Activated CD4-positive, alpha-beta T cell treated with anti-CD3 and anti-CD28 coated beads, Interleukin-2, Interleukin-4, amounts not matched to agents 100 ng/mL and 50 ng/mL, durations not matched to agents 16 hours and 8 hours (primary cell): ENCODE measurements around the gene CD27.

Experiments used
- DNase-seq: peaks from one replicate; pipeline ENCODE4 v3.0.0-alpha.2; 2020; ENCODE audit warnings: low spot score

The CD27 gene

DNA sequence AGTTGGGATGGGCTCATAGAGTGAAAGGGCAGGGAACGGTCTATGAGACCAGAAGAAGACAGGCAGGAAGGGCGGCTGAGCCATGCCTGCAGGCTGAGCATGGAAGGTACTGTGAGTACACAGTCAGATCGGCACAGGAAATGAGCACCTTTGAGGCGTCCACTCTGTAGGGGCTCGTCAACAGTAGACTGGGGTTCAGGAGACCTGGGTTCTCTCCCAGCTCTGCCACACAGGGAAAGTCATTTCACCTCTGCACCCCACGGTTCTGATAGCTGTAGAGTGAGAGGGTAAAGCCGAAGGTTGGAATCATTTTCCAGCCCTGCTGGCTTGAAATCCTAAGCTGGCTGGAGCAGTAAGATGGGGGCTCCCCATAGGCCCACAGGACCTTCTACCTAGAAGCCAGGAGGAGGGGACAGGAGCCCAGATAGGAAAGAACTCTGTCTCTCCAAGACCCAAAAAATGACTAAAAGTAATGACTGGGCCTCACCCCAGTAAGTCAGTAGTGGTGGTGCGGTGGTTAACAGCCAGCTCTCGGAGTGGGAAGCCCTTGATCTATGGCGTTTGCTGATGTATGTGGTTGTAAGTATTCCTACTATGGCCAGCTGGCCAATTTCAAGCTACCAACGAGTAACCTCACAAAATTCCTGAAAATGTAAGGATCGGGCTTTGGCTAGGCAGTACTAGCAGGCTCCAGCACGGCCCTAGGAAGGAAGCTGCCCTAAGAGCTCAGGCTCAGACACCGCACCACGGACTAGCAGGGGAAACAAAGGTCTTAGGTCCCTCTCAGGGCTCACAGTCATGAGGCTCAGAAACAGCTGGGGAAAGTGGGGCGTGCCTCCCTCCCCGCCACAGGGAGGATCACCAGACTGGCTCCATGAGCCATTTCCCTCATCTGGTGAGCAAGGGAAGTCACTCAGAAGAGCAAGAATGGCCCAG, 10.3 kb upstream of the CD27 start:
- peak; percentile 53 for DNase-seq

DNA sequence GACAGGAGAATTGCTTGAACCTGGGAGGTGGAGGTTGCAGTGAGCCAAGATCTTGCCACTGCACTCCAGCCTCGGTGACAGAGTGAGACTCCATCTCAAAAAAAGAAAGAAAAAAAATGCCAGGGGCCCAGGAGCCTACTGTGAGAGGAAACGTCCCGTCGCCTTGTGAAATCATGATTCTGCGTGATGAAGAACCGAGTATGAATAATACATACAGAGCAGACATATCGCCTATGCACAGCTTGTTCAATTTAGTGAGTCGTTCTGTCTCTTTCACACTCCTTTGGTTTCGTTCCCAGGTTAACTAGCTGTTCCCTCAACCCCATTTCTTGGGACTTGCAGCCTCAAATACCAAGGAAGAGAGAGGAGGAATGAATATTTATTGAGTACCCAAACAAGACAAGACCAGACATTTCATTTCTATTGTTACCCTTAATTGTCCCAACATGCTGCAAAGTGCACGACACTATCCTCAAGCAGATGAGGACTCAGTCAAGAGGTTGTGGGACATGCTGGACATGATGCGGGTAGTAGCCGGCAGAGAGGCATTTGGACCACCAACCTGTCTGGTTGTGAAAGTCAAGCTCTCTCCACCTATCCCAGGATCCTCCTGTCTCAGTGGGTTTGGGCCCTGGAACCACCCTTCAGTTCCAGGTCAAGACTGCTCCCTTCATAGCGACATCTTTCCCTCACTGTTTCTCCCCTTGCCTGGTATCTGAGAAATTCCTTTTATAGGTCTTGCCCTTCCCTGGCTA, 8.6 kb upstream of the CD27 start:
- DNase-seq = no peak

DNA sequence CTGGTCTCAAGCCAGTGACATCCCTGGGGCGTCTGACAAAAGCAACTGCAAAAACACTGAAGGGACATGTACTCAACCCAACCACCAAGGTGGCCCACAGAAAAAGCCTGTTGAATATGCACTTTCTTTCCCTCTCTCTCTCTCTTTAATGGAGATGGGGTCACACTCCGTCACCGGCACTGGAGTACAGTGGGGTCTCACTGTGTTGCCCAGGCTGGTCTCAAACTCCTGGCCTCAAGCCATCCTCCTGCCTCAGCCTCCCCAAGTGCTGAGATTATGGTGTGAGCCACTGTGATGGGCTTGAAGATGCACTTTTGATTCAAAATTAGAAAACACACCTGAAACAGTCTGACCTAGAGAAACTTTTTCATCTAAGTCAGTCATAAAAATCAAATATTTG, 7.2 kb upstream of the CD27 start:
- DNase-seq = no peak

DNA sequence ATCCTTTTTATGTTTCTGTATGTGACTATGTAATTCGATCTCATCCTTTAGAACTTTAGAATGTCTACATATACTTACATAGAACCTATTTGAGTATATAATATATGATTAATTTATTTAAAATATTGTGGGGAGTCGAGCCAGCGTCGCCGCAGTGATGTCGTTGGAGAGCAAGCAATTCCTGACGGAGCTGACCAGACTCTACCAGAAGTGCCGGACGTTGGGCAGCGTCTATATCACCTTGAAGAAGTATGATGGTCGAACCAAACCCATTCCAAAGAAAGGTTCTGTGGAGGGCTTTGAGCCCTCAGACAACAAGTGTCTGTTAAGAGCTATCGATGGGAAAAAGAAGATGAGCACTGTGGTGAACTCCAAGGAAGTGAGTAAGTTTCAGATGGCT, 6.4 kb upstream of the CD27 start:
- no peak for DNase-seq

- DNase-seq = no peak
Observed at GRCh38 chr12:6440391-6440790, 4.4 kb upstream of the CD27 start.

DNA sequence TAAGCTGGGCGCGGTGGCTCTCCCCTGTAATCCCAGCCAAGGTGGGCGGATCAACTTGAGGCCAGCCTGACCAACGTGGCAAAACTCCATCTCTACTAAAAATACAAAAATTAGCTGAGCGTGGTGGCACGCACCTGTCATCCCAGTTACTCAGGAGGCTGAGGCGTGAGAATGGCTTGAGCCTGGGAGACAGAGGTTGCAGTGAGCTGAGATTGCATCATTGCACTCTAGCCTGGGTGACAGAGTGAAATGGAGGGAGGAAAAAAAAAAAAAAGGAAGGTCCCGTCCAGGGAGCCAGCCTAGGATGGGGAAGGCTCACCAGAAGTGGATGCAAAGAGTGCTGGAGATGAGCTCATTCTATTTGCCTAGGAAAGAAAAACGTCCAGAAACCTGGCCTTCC, 1.9 kb upstream of the CD27 start:
- no peak for DNase-seq

DNA sequence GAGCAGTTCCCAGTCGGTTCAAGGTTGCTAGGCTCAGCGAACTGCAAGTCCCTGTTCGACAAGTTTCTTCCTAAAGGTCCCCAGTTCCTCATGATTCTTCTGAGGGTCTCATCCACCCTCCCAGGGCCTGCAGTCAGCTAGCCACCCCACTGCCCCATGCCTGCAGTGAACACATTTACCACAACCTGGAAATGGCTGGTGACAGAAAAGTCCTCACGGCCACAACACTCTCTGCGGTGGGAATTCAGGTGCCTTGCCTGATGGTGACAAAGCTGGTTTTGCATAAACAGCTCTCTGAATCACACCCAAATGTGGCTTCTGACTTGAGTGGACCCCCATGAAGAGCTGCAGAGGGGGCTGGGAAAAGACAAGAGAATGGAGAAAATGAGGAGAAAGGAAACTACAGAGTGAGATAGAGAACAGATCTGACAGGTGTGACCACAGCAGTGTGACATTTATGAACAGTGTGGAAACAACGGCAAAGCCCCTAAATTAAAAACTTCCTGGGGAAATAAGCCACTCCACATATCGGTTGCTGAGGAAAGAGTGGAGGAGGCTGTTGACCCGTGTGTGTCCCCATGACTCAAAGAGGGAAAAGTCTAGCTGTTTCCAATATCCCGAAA, 1.3 kb upstream of the CD27 start:
- DNase-seq = peak; percentile 73

- no peak for DNase-seq
Observed at GRCh38 chr12:6444031-6444430, 724 bp upstream of the CD27 start.

DNA sequence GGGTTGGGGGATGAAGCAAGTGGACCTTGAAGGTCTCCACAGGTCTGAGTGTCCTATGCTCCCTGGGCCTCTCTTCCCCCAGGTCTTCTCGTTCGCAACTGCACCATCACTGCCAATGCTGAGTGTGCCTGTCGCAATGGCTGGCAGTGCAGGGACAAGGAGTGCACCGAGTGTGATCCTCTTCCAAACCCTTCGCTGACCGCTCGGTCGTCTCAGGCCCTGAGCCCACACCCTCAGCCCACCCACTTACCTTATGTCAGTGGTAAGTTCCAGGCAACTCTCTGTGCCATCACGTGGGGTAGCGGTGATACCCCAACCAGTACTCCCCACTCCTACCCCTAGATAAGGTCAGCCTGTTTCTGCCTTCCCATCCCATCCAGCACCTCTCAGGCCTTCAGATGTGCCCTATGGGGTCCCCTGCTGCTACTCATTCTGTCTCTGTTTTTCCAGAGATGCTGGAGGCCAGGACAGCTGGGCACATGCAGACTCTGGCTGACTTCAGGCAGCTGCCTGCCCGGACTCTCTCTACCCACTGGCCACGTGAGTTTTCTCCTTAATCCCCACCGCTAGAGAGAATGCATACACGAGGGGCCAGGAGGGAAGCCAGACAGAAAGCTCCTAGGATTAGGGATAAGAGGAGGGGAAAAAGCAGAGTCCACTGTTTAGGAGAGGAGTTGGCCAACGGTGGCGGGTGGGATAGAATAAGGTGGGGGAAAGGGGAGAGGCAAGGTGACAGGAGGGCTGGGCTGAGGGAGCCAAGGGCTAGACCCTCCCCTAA, 5.5 kb downstream of the CD27 start:
- no peak for DNase-seq

DNA sequence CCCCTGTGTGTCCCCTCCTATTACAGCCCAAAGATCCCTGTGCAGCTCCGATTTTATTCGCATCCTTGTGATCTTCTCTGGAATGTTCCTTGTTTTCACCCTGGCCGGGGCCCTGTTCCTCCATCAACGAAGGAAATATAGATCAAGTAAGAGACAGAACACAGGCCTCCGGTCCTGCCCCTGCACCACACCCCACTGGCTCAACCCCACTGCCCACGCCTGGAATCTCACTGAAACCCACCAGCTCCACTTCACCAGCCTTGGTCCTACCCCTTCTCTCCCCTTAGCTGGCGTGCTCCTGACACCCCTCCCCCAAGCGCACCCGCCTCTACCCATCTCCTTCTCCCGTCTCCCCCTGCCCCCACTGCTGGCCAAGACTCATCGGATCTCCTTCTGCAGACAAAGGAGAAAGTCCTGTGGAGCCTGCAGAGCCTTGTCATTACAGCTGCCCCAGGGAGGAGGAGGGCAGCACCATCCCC, 6.2 kb downstream of the CD27 start:
- DNase-seq = no peak

- peak; percentile 83 for DNase-seq
Observed at GRCh38 chr12:6451348-6452244, 6.8 kb downstream of the CD27 start, which contains the start of gene TAPBPL. TAPBPL (plus strand) TSS chr12:6452042; CDS start chr12:6452249, 207 bp downstream.

DNA sequence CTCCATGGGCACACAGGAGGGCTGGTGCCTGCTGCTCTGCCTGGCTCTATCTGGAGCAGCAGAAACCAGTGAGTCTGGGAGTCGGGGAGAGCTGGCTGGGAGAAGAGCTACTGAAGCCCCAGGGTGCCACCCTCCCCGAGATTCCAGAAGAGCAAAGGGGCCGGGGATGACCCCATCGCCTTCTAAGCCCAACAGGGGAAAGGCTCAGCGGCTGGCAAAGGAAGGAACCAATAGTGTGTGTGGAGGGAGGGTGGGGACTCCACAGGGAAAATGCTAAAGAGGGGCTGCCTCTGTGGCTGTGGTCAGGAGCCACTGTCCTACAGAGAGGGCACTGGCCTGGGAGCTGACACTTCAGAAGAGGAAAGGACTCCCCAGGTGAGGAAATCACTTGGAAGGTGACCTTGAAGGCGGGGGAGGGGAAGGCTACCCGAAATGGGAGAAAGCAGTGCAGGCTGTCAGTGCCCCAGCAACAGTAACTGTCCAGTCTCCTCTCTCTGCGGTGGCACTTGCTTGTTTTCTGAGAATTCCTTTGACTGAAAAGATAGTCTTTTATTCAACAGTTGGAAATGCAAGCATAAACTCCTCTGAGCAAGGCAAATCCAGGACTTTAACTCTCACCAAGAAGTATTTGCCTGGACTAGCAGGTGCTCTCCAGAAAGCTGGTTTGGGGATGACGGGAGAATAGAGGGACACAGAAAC, 7.6 kb downstream of the CD27 start:
- DNase-seq = no peak

DNA sequence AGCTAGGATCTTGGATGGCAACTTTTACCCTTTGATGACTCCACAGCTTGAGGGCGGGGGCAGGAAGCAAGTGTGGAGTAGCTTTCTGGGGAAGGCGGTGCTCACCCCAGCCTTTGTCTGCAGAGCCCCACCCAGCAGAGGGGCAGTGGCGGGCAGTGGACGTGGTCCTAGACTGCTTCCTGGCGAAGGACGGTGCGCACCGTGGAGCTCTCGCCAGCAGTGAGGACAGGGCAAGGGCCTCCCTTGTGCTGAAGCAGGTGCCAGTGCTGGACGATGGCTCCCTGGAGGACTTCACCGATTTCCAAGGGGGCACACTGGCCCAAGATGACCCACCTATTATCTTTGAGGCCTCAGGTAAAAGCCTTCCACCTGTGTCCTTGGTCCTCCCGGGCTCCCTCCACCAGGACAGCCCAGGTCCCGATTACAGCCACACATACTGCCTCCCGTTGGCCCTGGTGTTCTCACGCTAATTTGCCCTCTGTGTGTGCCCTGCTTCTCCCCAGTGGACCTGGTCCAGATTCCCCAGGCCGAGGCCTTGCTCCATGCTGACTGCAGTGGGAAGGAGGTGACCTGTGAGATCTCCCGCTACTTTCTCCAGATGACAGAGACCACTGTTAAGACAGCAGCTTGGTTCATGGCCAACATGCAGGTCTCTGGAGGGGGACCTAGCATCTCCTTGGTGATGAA, 8.3 kb downstream of the CD27 start:
- no peak for DNase-seq

- no peak for DNase-seq
Observed at GRCh38 chr12:6457220-6457945, 12.6 kb downstream of the CD27 start.

GRCh38 chr12:6458281-6459003, 13.7 kb downstream of the CD27 start:
- DNase-seq = no peak

- DNase-seq = no peak
Observed at GRCh38 chr12:6459004-6459337, 14.2 kb downstream of the CD27 start.

DNA sequence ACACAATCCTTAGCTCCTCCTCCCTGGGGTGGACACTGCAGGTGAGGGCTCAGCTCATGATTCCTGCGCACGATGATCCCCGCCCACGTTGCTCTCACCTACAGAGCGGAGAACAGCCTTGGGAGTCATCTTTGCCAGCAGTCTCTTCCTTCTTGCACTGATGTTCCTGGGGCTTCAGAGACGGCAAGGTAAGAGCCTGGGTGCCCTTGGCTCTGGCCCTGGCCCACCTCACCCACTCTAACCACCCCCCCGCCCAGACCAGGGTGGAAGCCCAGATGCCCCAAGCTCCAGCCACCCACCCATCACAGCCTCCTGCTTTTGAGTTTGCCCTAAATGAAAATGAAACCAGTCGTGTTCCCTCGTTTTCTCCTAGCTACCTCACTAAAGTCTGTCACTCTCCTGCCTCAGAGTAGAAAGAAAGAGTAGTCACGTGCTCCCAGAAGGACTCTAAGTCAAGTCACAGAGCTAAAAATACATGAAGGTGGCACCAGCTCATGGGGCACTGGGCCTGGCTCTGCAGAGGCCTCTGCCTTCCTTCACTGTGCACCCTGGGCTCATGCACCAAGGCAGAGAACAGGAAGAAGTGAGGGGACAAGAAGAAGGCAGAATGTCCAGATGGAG, 16.1 kb downstream of the CD27 start:
- DNase-seq = peak; percentile 61
